GM20431 (cell line): ENCODE results near the gene SLC9A5.

Source experiments
- in situ Hi-C: fragments of 300-500 bp; cut with MseI, MboI; formaldehyde crosslinking; loops from one replicate; pipeline ENCODE4 v1.15.0; 2020; ENCODE audit warnings: low sequenced_read_pairs; ENCODE audit not compliant: unreplicated experiment

The SLC9A5 gene

DNA sequence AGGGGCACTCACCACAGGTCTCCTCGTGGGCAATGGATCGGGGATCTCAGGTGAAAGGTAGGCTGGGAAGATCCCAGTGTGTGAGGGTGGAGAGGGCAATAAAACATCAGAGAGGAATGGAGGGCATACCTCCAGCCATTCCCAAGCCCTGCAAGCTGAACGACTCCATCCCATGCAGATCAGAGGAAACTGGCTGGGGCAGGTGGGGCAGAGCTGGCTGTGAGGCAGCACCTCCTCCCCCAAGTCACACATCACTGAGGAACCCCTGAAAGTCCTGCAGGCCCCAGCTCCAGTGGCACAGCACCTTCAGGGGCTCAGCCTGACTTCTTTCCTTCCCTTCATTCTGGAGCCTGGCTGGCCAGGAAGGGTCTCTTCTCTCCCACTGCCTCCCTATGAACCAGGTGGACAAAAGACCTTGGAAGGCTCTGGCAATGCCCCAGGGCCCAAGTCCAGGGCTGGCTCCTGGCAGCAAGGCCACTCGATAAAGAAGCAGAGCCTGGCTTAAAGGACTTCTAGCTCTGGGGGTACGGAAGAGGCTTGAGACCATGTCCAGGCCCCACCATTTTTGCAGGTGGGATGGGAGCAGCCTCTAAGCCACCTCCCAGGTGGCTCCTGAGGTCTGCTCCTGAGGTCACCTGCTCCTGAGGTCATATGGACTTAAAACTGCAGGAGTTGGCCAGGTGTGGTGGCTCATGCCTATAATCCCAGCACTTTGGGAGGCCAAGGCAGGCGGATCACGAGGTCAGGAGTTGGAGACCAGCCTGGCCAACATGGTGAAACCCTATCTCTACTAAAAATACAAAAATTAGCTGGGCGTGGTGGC, 35.4 kb upstream of the SLC9A5 start:
- in situ Hi-C loops: no loop called here

DNA sequence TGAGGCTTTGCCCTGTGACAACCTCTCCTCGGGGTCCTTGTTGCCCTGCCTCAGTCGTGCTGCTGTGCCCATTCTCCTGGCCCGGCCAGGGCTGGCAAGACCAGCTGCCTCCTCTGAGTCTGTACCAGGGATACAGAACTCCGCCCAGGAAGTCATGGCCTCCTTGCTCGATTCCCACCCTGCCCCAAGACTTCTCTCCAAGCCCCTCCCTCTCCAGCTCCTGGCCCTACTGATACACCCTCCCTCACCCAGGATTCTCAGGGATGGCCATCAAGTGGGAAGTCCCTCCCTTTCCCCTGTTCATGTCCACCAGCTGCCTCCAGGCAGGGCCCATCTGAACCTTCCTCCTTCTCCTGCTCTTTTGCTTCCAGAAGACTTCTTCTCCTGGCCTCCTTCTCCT, 33.1 kb upstream of the SLC9A5 start:
- in situ Hi-C loops: no loop called here

DNA sequence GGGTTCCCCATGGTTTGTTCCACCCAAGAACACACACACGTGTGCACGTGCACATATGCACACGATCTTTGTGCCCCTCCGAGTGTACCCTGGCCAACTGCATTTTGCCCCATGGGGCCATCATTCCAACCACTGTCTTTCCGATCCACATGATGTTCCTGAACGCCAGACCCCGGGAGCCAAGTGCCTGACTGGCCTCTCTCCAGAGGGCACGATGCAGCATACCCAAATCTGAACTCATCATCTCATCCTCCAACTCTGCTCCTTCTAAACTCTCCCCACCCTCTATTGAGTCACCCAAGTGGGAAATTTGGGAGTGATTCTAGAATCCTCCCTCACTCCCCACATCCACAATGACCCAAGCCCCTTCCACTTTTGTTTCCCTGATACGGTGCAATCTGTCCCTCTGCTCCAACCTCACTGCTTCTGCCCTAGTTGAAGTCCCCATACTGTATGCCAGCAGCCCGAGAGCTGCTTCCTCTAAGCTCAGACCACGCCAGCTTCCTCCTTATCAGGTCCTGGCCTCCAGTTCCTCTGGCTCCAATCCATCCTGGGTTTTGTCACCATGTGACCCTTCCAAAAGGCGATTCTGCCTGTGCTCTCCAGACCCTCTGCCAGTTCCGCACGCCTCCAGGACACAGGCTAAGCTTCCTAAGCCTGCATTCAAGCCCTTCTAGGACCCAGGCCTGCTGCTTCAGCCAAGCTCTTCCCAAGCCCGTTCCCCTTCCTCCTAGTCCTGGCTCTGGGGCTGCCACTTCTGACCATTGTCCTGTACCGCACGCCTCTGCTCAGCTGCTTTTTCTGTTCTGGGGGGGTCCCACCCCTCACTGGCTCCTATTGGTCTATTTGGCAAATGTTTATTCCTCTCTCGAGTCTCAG, 31.9 kb upstream of the SLC9A5 start:
- in situ Hi-C loops: no loop called here

DNA sequence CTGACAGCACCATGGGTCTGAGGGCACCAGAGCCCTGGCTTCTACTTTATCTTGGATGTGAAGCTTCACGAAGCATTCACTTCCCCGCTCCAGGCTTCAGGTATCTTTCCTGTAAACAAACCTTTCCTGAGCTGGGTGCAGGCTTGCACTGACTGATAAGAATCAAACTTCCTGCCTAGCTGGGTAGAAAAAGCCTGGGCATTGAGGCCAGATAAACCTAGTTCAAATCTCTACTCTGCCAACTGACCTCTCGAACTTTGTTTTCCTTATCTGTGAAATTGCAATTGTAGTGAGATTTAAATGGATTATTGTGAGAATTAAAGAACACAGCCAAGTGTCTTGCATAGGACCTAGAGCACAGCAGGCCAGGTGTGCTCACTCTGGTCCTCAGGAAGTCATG, 24.8 kb upstream of the SLC9A5 start:
- in situ Hi-C loops: no loop called here

DNA sequence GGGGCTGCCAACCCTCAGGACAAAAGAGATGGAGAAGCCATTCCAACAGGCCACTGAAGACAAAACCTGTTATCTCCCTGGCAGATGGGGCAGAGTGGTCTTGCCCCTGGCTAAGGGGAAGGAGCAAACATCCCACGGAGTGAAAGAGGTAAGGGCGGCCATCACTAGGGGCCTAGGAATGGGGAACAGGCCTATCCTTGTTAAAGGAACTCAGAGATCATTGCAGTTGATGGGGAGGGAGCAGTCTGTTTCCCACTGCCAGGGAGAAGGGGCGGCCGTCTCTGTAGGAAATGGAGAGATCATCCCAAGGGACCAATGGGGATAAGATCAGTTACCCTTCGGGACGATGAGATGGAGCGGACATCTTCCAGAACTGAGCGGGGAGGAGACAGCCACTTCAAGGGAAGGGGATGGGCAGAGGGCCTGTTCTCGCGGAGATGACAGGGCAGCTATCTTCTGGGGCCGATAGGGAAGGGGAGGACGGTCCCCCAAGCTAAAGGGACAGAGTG, 22.4 kb upstream of the SLC9A5 start:
- in situ Hi-C loops: no loop called here

DNA sequence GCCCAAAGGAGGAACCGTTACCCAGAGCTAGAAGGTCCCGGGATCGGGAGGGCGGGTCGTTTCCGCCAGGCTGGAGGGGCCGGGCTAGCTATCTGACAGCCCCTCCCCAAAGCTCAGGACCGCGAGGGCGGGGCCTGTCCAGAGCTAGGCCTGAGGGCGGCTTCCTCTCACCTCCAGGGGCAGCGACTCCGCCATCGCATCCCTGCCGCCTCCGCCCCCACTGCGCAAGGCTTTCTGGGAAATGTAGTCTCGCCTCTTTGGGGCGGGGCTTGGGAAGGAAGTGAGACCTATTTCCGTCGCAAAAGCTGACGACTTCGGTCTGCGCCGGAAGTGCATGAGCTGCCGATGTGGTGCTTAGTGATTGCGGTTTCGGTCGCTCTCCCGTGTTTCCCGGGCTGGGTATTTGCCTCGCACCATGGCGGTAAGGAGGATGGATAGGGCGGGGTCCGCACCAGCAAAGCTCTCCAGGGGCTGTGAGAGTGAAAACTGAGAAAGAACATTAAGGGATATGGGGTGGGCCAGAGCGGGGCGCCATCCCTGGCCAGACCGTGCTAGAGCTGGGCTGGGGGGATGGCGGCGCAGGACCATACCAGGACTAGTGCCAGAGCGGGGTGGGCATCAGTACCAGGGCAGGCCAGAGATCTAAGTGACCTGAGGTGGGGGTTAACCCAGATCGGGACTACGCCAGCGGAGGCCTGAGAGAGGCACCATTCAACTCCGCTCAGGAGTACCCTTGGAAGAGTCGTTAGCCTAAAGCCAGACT, 21.8 kb upstream of the SLC9A5 start, which contains the start of gene TMEM208:
Gene TMEM208 (plus strand): TSS at position 327 of the 763 bp plus-strand sequence. CDS start 89 bp downstream, at position 416.
- in situ Hi-C loops: no loop called here

DNA sequence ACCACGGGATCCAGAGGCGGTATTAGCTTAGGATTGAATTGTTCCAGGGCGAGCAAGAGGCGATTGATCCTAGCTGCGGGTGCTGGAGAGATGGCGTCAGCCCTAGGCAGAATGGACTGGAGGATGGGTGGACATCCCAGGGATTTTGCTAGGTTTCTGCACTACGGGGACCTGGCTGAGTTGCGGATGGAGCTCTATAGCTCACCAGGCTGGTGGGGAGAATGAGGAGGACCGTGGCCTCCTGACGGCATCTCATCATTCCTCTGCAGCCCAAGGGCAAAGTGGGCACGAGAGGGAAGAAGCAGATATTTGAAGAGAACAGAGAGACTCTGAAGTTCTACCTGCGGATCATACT, 21.2 kb upstream of the SLC9A5 start:
- in situ Hi-C loops: no loop called here

DNA sequence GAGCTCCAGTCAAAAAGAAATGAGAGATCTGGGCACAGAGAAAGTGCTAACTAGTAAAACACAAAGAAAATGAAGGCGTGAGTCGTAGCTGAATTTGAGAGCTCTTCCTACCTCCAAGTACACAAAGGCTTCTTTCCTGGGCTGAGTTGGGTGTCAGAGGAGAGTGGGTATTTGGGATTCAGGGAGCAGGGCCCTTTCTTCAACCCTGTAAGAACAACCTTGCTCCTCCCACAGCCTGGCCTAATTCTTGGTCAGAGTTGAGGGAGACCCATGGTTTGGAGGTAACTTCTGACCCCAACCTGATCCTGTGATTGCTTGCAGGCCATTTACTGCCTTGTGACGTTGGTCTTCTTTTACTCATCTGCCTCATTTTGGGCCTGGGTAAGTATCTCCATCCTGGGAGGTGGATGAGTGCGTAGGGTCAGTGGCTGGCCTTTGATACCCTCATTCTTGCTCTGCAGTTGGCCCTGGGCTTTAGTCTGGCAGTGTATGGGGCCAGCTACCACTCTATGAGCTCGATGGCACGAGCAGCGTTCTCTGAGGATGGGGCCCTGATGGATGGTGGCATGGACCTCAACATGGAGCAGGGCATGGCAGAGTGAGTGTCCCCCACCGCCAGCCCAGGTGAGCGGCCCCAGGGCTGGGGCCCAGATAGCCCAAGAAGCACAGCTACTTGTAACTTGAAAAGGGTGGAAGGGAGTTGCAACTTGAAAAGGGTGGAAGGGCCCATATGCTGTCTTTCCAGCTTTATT, 20.6 kb upstream of the SLC9A5 start:
- in situ Hi-C loops: no loop called here

DNA sequence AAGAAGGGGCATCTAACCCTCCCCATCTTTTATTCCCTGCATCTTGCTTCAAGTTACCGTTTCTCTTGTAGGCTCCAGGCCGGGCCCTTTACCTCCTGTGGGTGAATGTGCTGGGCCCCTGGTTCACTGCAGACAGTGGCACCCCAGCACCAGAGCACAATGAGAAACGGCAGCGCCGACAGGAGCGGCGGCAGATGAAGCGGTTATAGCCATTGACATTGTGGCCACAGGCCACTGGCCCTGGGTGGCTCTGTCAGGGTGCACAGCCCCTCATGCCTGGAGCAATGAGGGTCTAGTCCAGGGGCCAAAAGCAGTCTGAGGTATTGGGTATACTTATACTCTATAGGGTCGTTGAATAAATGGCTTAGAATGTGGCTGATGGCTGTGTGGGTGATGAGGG, 19.9 kb upstream of the SLC9A5 start:
- in situ Hi-C loops: no loop called here

DNA sequence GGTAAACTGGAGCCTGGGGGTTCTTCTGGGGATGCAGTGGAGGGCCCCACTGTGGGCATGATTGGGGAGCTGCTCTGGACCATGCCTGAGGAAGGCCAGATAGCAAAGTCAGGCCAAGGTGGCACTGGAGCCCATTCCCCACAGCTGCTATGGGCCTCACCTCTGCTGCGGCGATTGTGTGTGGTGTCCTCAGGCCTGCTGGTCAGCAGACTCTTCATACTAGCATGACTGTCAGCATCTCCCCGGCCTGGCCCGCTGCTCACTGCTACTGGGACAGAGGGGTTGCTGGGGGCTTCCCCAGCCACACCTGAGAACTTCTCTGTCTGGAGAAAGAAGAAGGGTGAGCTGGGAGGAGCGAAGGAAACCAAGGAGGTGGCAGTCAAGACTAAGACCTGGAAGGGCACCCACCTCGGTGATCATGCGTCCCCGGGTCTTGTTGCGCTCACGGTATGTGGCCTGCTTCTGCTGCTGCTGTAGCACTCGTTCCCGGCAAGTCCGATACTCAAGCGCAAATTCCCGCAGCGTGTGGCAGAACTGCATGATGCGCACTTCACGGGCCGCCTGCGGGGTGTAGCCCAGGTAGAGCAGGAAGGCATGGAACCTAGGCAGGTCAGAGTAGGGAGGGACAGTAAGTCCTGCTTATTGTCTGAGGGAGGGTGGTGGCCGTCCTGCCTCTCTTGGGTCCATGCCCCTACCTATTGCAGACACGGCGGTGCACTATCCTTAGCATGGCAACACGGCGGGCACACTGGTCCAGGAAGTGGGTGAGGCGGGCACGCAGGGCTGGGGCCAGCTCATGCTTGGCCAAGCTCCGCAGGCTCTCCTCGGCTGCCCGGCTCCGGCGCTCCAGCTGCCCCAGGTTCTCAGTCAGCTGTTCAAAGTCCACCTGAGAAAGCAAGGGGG, 18.6 kb upstream of the SLC9A5 start:
- in situ Hi-C loops: no loop called here

DNA sequence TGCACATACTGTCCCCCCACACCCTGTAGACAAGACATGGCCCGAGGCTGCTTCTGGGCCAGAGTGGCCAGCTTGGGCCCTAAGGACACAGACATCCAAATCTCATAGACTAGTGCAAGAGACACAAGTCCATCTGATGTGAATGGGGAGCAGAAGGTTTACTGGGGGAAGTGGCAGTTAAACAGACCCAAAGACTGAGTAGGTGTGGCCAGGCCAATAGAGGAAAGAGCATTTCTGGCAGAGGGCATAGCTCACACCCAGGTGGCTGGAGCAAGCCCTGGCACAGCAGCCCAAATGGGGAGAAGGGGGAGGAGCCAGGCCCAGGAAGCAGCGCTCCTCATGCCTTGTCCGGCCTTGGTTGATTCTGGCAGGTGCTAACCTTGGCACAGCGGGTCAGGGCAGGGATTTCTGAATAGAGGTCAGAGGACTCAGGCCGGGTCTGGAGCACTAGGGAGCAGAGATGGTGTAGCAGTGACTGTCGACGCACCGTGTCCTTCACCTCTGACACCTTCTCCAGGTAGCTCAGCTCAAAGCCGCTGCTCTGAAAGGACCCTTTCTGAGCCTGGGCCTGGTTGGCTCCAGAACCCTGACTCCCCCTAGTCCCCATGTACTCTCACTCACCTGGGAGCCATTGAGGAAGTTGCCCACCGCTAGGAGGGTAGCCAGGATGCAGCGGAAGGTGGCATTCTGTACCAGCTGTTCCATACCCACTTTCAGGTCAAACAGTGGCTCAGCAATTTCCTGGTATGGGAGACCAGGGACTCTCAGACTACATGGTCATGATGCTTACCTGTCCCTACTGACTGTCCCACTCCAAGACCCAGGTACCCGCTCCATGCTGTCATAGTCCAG, 17.7 kb upstream of the SLC9A5 start:
- in situ Hi-C loops: no loop called here

DNA sequence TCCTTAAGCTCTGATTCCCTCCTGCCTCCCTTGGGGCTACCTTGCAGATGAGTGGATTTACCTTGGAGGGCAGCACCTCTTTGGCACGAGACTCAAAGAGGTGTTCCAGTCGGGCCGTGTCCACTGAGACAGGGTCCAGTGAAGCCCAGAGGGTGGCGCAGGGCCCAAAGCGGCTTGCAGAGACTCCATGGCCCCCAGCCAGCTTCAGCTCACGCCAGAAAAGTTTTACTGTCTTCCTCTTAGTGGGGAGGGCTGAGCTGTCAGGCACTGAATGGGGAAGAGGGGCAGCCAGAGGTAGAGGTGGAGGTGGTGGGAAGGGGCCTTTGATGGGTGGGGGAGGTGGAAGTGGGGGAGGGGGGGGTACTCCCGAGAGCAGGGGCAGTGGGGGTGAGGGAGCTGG, 15.2 kb upstream of the SLC9A5 start:
- in situ Hi-C loops: no loop called here

DNA sequence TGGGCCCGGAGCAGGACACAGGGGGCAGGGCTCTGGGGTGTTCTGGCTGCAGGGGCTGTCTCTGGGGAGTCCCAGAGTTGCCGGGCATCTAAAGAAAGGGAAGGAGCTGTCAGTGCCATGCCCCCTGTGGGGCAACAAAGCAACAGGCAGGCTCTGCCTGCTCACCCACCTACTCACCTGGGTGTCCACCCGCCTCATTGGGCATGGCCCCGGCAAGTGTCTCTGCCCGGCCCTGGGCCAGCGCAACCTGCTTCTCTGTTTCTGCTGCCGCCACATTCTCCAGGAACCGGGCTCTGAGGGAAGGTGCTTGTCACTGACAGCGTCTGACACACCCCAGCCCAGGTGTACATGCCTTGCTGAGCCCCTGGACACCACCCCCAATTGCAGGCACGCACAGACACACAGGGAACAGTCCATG, 14.6 kb upstream of the SLC9A5 start:
- in situ Hi-C loops: no loop called here

DNA sequence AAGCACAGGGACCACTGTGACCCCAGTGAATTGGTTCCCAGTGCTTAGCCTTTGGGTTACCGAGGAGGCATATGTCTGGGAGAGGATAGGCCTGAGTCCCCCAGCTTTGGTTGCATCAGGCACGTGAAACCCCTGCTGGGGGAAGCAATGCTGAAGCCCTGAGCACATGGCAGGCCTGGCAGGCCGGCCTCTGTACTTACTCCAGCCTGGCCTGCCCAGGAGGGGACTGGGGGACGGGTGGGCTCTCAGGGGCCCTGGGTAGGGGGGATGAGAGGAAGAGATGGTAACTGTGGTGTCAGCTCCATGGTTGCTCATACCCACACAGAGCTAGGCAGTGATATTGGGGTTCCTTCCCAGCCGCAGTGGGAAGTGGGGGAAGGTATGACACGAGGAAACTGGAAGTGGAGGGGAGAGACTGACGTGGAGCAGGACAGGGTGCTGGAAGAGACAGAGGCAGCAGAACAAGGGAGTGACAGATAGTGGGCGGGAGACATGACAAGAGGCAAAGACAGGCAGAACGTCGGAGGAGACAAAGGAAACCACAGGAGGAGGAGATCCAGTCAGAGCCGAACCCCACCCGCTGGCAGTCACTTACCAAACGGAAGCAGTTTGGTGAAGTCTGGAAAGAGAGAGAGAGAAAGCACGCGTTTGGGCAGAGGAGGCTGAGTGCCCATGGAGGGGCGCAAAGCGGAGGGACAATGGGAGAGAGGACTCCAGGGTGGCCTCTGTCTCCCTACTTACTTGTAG, 12.8 kb upstream of the SLC9A5 start:
- in situ Hi-C loops: no loop called here

DNA sequence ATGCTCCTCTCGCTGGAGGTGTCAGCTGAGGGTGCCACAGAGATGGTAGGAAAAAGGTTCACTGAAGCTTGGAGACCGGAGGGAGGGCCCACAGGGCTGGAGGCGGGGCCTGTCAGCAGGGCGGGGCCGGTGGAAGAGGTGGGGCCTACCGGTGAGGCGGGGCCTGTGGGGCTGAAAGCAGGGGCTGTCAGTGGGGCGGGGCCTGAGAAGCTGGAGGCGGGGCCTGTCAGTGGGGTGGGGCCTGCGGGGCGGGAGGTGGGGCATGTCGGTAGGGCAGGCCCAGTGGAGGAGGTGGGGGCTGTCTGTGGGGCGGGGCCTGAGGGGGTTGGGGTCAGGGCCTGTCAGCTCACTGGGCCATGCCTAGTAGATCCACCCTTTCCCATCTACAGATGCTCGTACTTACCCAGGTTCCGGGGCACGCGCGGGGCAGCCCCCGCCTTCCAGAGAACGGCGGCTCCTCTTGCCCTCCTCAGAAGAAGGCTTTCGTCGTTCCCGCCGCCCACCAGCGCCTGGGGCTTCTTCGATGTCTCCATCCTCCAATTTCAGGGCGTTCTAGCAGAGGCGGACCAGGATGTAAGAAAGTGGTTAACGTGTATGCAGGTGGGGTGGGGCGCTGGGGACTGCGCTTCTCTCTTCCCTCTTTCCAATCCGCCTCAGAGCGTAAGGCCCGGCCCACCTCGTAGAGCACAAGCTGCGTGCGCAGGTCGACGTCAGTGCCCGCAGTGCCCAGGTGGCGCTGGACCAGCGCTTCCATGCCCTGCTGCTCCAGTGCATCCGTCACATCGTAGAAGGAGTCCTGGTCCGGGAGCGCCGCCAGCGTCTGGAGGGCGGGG, 12.0 kb upstream of the SLC9A5 start:
- in situ Hi-C loops: no loop called here
